GM19043 (cell line): ENCODE results near the gene FBXO47.

Source experiments
- ATAC-seq: cut with Tn5 transposase; IDR thresholded peaks from one replicate; pipeline ENCODE4 v1.9.1; 2021; ENCODE audit warnings: low read depth; ENCODE audit not compliant: unreplicated experiment

Gene FBXO47

GRCh38 chr17:38967290-38967738, at the start of gene FBXO47:
Gene FBXO47 (minus strand): TSS chr17:38967403. CDS start chr17:38963025, 4,378 bp downstream.
- ATAC-seq: no peak

GRCh38 chr17:39016193-39017153, 49.3 kb upstream of the FBXO47 start:
- ATAC-seq: no peak

GRCh38 chr17:39015546-39015935, 48.3 kb upstream of the FBXO47 start:
- no peak for ATAC-seq

- no peak for ATAC-seq
Observed at GRCh38 chr17:39014795-39015545, 47.8 kb upstream of the FBXO47 start.

- ATAC-seq: no peak
Observed at GRCh38 chr17:39014044-39014794, 47.0 kb upstream of the FBXO47 start.

GRCh38 chr17:39012725-39013124, 45.5 kb upstream of the FBXO47 start:
- no peak for ATAC-seq

GRCh38 chr17:39011907-39012468, 44.8 kb upstream of the FBXO47 start:
- no peak for ATAC-seq

GRCh38 chr17:39009581-39010001, 42.4 kb upstream of the FBXO47 start:
- no peak for ATAC-seq

GRCh38 chr17:39008633-39009032, 41.4 kb upstream of the FBXO47 start:
- no peak for ATAC-seq

GRCh38 chr17:39002991-39003715, 36.0 kb upstream of the FBXO47 start:
- no peak for ATAC-seq

- no peak for ATAC-seq
Observed at GRCh38 chr17:39001703-39002637, 34.8 kb upstream of the FBXO47 start.

- ATAC-seq: no peak
Observed at GRCh38 chr17:39000021-39000601, 32.9 kb upstream of the FBXO47 start.

GRCh38 chr17:38996660-38997337, 29.6 kb upstream of the FBXO47 start:
- no peak for ATAC-seq

- ATAC-seq: no peak
Observed at GRCh38 chr17:38994026-38994425, 26.8 kb upstream of the FBXO47 start.

- no peak for ATAC-seq
Observed at GRCh38 chr17:38984666-38985065, 17.5 kb upstream of the FBXO47 start.

GRCh38 chr17:38982858-38983746, 15.9 kb upstream of the FBXO47 start:
- no peak for ATAC-seq

- ATAC-seq: no peak
Observed at GRCh38 chr17:38981636-38982035, 14.4 kb upstream of the FBXO47 start.
